Coronary artery (tissue), 2 donors: Measurements from ENCODE around the gene RASSF8.
"Not testable (repeated sequence)": the region's sequence is repeated elsewhere in the genome, so short reads cannot be mapped to it uniquely, and the experiment has no call there.

Experiments used
- DNase-seq: peaks from one replicate; pipeline ENCODE4 v3.0.0-alpha.2; 2017; ENCODE audit warnings: low spot score
- H3K27ac ChIP-seq, 2 donors: fragments of 200-600 bp; sonication (generic); one replicate each; pipeline ENCODE4 v1.5.1; 2016 to 2019
- H3K4me3 ChIP-seq: fragments of 200-600 bp; sonication (generic); 2 replicates; pipeline ENCODE4 v1.5.1; 2016; ENCODE audit warnings: mild to moderate bottlenecking, moderate library complexity
- CTCF ChIP-seq: fragments of 200-600 bp; sonication (generic); IDR thresholded peaks from one replicate; pipeline ENCODE4 v1.5.1; 2019; ENCODE audit warnings: antibody characterized with exemption

RASSF8 gene

DNA sequence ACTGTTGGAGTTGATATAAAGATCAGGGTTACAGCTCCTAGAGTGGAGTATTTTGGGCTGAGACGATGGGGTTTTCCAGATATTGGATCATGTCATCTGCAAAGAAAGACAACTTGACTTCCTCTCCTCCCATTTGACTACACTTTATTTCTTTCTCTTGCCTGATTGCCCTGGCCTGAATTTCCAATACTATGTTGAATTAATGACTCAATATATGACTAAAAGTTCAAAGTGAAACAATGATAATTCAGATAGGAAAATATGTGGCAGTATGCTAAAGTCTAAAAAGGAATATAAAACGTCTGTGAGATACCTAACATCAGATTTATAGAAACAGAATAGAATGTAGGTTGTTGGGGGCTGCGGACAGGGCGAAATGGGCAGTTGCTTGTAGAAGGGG is 94.2 kb downstream of the RASSF8 start:
- DNase-seq, result no peak
- TF ChIP-seq CTCF, result no peak
- H3K27ac ChIP-seq, result no peak overlapping the region

GRCh38 chr12:26054383-26054782 is 95.9 kb downstream of the RASSF8 start:
- no peak for DNase-seq
- no peak overlapping the region for H3K27ac ChIP-seq
- no peak overlapping the region for H3K4me3 ChIP-seq
- no peak for TF ChIP-seq CTCF

More for the DNA sequence above, 94.2 kb downstream of the RASSF8 start:
- H3K4me3 ChIP-seq, result no peak overlapping the region

GRCh38 chr12:26055087-26055486 is 96.6 kb downstream of the RASSF8 start:
- Histone ChIP-seq H3K27ac (no peak overlapping the region), H3K4me3 (no peak overlapping the region)
- no peak for TF ChIP-seq CTCF
- no peak for DNase-seq

DNA sequence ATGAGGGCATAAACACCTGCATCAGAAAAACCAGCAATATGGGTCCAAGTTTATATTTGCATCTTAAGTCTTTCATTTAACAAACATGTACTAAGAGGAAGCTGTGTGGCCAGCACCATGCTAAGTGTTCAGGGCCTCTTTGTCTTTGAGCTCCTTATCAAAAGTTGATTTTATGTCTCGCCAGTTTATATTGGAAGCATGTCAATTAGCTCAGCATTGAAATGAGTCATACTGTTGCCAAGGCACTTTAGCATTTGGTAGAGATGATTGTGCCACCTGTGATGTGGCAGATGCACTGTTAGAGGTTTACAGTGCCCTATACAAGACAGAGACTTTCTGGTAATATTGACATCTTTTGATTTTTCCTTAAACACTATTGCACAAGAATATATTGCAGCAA is 97.9 kb downstream of the RASSF8 start:
- DNase-seq, result no peak
- no peak overlapping the region for H3K4me3 ChIP-seq
- H3K27ac ChIP-seq, result no peak overlapping the region
- TF ChIP-seq CTCF, result no peak

DNA sequence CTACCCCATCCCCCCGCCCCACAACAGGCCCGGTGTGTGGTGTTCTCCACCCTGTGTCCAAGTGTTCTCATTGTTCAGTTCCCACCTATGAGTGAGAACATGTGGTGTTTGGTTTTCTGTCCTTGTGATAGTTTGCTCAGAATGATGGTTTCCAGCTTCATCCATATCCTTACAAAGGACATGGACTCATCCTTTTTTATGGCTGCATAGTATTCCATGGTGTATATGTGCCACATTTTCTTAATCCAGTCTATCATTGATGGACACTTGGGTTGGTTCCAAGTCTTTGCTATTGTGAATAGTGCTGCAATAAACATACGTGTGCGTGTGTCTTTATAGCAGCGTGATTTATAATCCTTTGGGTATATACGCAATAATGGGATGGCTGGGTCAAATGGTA is 98.8 kb downstream of the RASSF8 start:
- not testable (repeated sequence) for DNase-seq, H3K4me3 ChIP-seq, H3K27ac ChIP-seq

GRCh38 chr12:26058308-26058707 is 99.8 kb downstream of the RASSF8 start:
- H3K4me3 ChIP-seq, result no peak overlapping the region
- H3K27ac ChIP-seq, result no peak overlapping the region
- DNase-seq, result no peak
- no peak for TF ChIP-seq CTCF

GRCh38 chr12:26058818-26059217 is 100.3 kb downstream of the RASSF8 start:
- H3K27ac ChIP-seq, result no peak overlapping the region
- no peak for DNase-seq
- TF ChIP-seq CTCF, result no peak
- no peak overlapping the region for H3K4me3 ChIP-seq

GRCh38 chr12:26062006-26062405 is 103.5 kb downstream of the RASSF8 start:
- TF ChIP-seq CTCF, result no peak
- Histone ChIP-seq H3K27ac (no peak overlapping the region), H3K4me3 (no peak overlapping the region)
- DNase-seq, result no peak
